ENCODE data around the gene VWDE.

Gene VWDE

DNA sequence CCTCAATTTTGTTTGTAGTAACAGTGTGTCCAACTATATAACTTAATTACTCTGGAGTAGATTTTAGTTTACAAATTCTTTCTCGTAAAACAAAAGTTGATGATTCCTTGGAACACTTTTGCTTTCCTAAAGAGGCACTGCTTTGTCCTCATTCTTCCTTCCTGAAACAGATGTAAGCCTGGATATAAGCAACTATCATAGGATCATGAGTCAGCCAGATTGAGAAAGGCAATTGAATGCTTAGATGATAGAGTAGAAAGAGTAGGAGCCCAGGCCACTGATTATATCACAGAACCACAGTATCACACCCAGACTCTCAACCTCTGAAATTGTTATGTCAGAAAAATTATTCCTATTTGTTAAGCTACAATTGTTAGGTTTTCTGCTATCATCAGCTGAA is 122.6 kb downstream of the VWDE start:
- no peak for DNase-seq
